Measurements from ENCODE around the gene PIK3R5. TPM values are rescaled to one million over a fixed set of nuclear protein-coding genes. Genes with fewer than 3 reads are reported as not detected.

PIK3R5 gene
- total RNA-seq, 1 experiment from 2014 or later = 2.5 TPM

DNA sequence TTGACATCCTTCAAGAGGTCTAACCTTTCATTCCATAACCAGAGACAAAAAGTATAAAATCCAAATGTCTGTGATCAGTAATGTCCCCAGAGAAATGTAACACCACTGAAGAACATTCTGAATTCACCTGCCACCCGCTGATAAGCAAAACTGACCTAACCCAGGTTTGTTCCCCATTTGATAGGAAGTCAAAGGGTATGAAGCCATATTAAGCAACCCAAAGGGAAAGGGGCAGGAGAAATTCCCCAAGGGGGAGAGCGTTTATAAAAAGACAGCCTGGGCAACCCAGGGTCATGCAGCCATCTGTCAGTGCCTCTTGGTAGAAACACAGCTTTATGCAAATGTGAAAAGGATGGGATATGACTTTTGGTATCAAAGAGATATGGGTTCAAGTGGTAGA is 67.4 kb downstream of the PIK3R5 start (continued):
- TF ChIP-seq REST (IDR thresholded peaks at IDR 0.05; ENCODE audit: low read depth) = no peak

GRCh38 chr17:8896641-8897635 is 68.6 kb downstream of the PIK3R5 start:
- intact Hi-C loops (cut with micrococcal nuclease) = loop anchor here (10.0 kb wide), 2 partner anchors 512 to 628 kb away; partner anchors contain the start of gene RPL26
- POLR2A ChIA-PET = no interaction called here
- TF ChIP-seq SIN3A (IDR thresholded peaks at IDR 0.05; ENCODE audit: low read depth) (no peak), POLR2A (IDR thresholded peaks at IDR 0.05; ENCODE audit: borderline replicate concordance, extremely low read depth, insufficient read depth, insufficient read length) (no peak), CBX3 (IDR thresholded peaks at IDR 0.05; ENCODE audit: low read depth) (no peak), SP1 (IDR thresholded peaks at IDR 0.05; ENCODE audit: low read depth) (no peak), FOSL1 (IDR thresholded peaks at IDR 0.05; ENCODE audit: low read depth) (no peak)
- Histone ChIP-seq H2AFZ (ENCODE audit: low read depth, low read length, poor library complexity, severe bottlenecking) (no peak overlapping the region), H3K9me3 (ENCODE audit: control insufficient read depth in 1 of 2, insufficient read depth in 1 of 2, low read depth in 1 of 2, low read length in 2 of 2) (no peaks in the 10 kb centered on the region), H3K79me2 (ENCODE audit: insufficient read depth, low read length) (no peaks in the 10 kb centered on the region), H3K9ac (ENCODE audit: low read length) (no peak overlapping the region), H3K4me2 (ENCODE audit: low read length) (no peak overlapping the region), H3K4me1 (ENCODE audit: control insufficient read depth in 1 of 2, insufficient read depth in 2 of 2, low read length in 2 of 2) (peaks cover 0 to 5% of the 10 kb centered on the region in 2 experiments; a peak in 1 of 4 replicates), H3K27me3 (ENCODE audit: insufficient read depth, low read length) (peaks cover 3% of the 10 kb centered on the region; the same call in 1 of the 2 replicates), H3K36me3 (ENCODE audit: control insufficient read depth in 1 of 2, insufficient read depth in 2 of 2, low read length in 2 of 2) (no peaks in the 10 kb centered on the region), H3K27ac (ENCODE audit: low read depth, low read length) (no peak overlapping the region), H4K20me1 (ENCODE audit: insufficient read depth) (no peaks in the 10 kb centered on the region), H3K9me2 (ENCODE audit: insufficient read depth) (no peaks in the 10 kb centered on the region), H3K4me3 (replicated peaks in 1 of 2; ENCODE audit: low read depth in 1 of 2, low read length in 2 of 2) (no peak overlapping the region)
- no peak for ATAC-seq
- RAD21 ChIA-PET (ENCODE audit: low non-redundant PET in 1 of 2, low total read pairs in 2 of 2, uncharacterized antibody in 2 of 2, unreplicated experiment in 2 of 2) = no interaction called here
- no TSS peak for BruUV-seq (replicated peaks)
- CTCF ChIA-PET = interaction anchor here (1.4 kb wide), 1 partner anchor 8 kb away, joined by 4 read pairs; no protein-coding TSS in a partner anchor
- no peak for DNase-seq (ENCODE audit: low read depth, low spot score)

Measured in HCT116 (cell line).